ENCODE results near the gene SV2C.

DNA sequence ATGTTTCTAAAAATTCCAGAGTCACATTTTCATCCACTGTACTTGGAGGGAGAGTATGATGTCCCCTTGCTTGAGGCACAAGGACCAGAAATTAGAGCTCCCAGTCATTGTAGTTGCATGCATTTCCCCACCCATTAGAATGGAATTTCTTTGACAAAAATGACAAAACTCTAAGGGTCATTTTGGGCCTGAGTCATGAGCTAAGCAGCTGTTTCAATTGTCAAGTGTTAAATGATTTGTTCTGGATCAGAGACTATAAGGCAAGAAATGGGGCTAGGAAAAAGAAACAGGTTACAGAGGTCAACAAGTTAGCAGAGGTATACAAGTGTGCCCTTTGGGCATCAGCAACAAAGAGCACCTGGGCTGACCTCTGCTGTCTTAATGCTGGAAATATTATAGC is 188.7 kb downstream of the SV2C start:
- TF ChIP-seq, protein P1, sequence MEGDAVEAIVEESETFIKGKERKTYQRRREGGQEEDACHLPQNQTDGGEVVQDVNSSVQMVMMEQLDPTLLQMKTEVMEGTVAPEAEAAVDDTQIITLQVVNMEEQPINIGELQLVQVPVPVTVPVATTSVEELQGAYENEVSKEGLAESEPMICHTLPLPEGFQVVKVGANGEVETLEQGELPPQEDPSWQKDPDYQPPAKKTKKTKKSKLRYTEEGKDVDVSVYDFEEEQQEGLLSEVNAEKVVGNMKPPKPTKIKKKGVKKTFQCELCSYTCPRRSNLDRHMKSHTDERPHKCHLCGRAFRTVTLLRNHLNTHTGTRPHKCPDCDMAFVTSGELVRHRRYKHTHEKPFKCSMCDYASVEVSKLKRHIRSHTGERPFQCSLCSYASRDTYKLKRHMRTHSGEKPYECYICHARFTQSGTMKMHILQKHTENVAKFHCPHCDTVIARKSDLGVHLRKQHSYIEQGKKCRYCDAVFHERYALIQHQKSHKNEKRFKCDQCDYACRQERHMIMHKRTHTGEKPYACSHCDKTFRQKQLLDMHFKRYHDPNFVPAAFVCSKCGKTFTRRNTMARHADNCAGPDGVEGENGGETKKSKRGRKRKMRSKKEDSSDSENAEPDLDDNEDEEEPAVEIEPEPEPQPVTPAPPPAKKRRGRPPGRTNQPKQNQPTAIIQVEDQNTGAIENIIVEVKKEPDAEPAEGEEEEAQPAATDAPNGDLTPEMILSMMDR (conservative IDR thresholded peaks at IDR 0.05 in 1 of 2, IDR thresholded peaks at IDR 0.05 in 1 of 2; ENCODE audit: low read depth in 1 of 2, low read length in 2 of 2), result no peak
- TF ChIP-seq EZH2 (IDR thresholded peaks at IDR 0.05; ENCODE audit: low read length, missing control alignments), result no peak

All from fibroblast of lung (primary cell).